Measurements from ENCODE around the gene GTF2F2.

GRCh38 chr13:45316996-45317395, 196.7 kb downstream of the GTF2F2 start:
- TF ChIP-seq POLR2A (IDR thresholded peaks at IDR 0.05; ENCODE audit: low read length): no peak
- no peak for TF ChIP-seq CTCF (IDR thresholded peaks at IDR 0.05)

Data from A549 (cell line).